ENCODE results near the gene FER.

The FER gene

DNA sequence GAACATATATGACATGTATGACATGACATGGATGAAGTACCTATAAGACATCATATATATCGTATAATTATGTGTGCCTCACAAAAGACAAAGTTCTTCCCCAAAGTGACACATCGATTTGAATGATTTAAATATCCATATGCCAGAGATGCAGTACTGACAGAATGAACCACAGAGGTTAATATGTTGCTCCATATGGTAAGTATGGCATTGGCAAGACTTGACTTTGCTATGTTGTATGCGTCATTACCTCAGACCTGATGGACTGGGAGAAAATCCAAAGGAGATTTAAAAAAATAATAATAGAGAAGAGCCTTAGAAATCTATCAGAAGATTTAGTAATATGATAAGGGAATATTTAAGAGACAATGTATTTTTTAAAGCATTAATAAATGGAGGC, 398.9 kb downstream of the FER start:
- Histone ChIP-seq H3K36me3 (ENCODE audit: control insufficient read depth in 2 of 2, insufficient read depth in 2 of 2, low read length in 2 of 2) (no peaks in the 10 kb centered on the region), H3K9me3 (ENCODE audit: control insufficient read depth in 2 of 2, low read length in 2 of 2) (no peaks in the 10 kb centered on the region), H3K27ac (ENCODE audit: low read length) (no peak overlapping the region), H3K27me3 (ENCODE audit: control insufficient read depth in 1 of 2, insufficient read depth in 2 of 2, low read length in 2 of 2) (no peaks in the 10 kb centered on the region), H3K4me1 (ENCODE audit: control insufficient read depth, insufficient read depth, low read length) (no peaks in the 10 kb centered on the region), H3K9ac (ENCODE audit: low read length in 2 of 2) (no peak overlapping the region), H3K4me3 (ENCODE audit: low read length in 2 of 2) (no peak overlapping the region)

DNA sequence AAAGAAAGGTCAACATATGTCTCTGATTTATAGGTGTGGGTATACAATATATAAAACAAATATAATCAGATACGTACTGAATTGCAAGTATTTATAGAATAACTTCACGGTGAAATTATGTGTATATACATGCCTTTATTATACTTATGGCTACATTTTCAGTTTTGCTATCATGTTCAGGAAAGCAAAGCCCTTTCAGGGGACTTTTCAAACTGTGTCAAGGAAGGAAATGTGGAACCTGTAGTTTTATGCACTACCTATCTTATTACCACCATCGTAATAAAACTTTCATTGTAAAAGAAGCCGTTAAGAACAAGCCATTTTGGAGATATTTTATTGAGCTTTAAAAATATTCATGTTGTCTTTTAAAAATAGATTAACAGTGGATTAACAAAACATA, 404.9 kb downstream of the FER start:
- Histone ChIP-seq H3K27ac (ENCODE audit: low read length) (no peak overlapping the region), H3K9ac (ENCODE audit: low read length in 2 of 2) (no peak overlapping the region), H3K4me3 (ENCODE audit: low read length in 2 of 2) (no peak overlapping the region), H3K27me3 (ENCODE audit: control insufficient read depth in 1 of 2, insufficient read depth in 2 of 2, low read length in 2 of 2) (no peaks in the 10 kb centered on the region), H3K4me1 (ENCODE audit: control insufficient read depth, insufficient read depth, low read length) (no peaks in the 10 kb centered on the region), H3K36me3 (ENCODE audit: control insufficient read depth in 2 of 2, insufficient read depth in 2 of 2, low read length in 2 of 2) (no peaks in the 10 kb centered on the region), H3K9me3 (ENCODE audit: control insufficient read depth in 2 of 2, low read length in 2 of 2) (no peaks in the 10 kb centered on the region)

- H3K4me1 ChIP-seq (ENCODE audit: control insufficient read depth, insufficient read depth, low read length), result no peaks in the 10 kb centered on the region
- no peaks in the 10 kb centered on the region for H3K9me3 ChIP-seq (ENCODE audit: control insufficient read depth in 2 of 2, low read length in 2 of 2)
- no peak overlapping the region for H3K9ac ChIP-seq (ENCODE audit: low read length in 2 of 2)
- H3K36me3 ChIP-seq (ENCODE audit: control insufficient read depth in 2 of 2, insufficient read depth in 2 of 2, low read length in 2 of 2), result no peaks in the 10 kb centered on the region
- no peak overlapping the region for H3K4me3 ChIP-seq (ENCODE audit: low read length in 2 of 2)
- no peaks in the 10 kb centered on the region for H3K27me3 ChIP-seq (ENCODE audit: control insufficient read depth in 1 of 2, insufficient read depth in 2 of 2, low read length in 2 of 2)
- H3K27ac ChIP-seq (ENCODE audit: low read length), result no peak overlapping the region
Observed at GRCh38 chr5:109155625-109156024, 407.9 kb downstream of the FER start.

DNA sequence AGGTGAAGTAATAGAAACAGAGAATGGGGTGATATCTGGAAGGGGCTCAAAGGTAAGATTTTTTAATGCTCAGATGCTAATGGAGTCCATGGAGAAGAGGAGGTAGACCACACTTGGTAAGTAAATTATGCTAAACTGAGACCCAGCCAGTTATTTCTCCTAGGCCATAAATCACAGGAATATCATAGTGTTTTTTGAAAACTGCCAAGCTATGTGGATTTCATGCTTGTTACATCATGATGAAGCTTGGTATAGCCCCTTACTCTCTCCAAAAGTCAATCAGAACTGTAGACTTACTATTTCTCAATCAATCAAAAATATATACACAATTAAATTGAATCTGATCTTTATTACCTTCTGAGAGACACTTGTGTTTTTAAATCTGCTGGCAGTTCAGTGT, 409.2 kb downstream of the FER start:
- Histone ChIP-seq H3K9ac (ENCODE audit: low read length in 2 of 2) (no peak overlapping the region), H3K27ac (ENCODE audit: low read length) (no peak overlapping the region), H3K9me3 (ENCODE audit: control insufficient read depth in 2 of 2, low read length in 2 of 2) (no peaks in the 10 kb centered on the region), H3K4me3 (ENCODE audit: low read length in 2 of 2) (no peak overlapping the region), H3K36me3 (ENCODE audit: control insufficient read depth in 2 of 2, insufficient read depth in 2 of 2, low read length in 2 of 2) (no peaks in the 10 kb centered on the region), H3K4me1 (ENCODE audit: control insufficient read depth, insufficient read depth, low read length) (no peaks in the 10 kb centered on the region), H3K27me3 (ENCODE audit: control insufficient read depth in 1 of 2, insufficient read depth in 2 of 2, low read length in 2 of 2) (no peaks in the 10 kb centered on the region)

DNA sequence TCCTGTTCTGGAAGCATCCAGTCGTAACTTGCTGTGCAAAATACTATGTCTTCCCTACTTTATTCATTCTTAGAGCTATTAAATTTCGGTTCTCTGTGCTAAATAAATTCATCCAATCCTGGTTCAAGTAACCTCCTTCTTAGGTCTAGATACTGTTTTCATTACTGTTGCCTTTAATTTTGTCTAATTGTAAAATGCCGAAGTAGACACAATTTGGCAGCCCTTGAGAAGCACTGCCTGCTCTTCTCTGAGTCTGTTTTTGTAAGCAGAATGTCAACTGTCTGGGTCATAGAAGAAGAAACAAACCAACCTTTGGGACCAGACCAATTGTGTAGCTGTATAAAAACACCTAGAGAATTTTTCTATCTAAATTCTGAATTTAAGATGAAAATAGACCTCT, 412.8 kb downstream of the FER start:
- Histone ChIP-seq H3K9ac (ENCODE audit: low read length in 2 of 2) (no peak overlapping the region), H3K27me3 (ENCODE audit: control insufficient read depth in 1 of 2, insufficient read depth in 2 of 2, low read length in 2 of 2) (no peaks in the 10 kb centered on the region), H3K27ac (ENCODE audit: low read length) (no peak overlapping the region), H3K9me3 (ENCODE audit: control insufficient read depth in 2 of 2, low read length in 2 of 2) (no peaks in the 10 kb centered on the region), H3K36me3 (ENCODE audit: control insufficient read depth in 2 of 2, insufficient read depth in 2 of 2, low read length in 2 of 2) (no peaks in the 10 kb centered on the region), H3K4me3 (ENCODE audit: low read length in 2 of 2) (no peak overlapping the region), H3K4me1 (ENCODE audit: control insufficient read depth, insufficient read depth, low read length) (no peaks in the 10 kb centered on the region)

- Histone ChIP-seq H3K36me3 (ENCODE audit: control insufficient read depth in 2 of 2, insufficient read depth in 2 of 2, low read length in 2 of 2) (no peaks in the 10 kb centered on the region), H3K4me1 (ENCODE audit: control insufficient read depth, insufficient read depth, low read length) (no peaks in the 10 kb centered on the region)
Observed at GRCh38 chr5:109161914-109162683, 414.4 kb downstream of the FER start.

GRCh38 chr5:109163336-109163735, 415.6 kb downstream of the FER start:
- Histone ChIP-seq H3K9ac (ENCODE audit: low read length in 2 of 2) (no peak overlapping the region), H3K4me1 (ENCODE audit: control insufficient read depth, insufficient read depth, low read length) (no peaks in the 10 kb centered on the region), H3K4me3 (ENCODE audit: low read length in 2 of 2) (no peak overlapping the region), H3K36me3 (ENCODE audit: control insufficient read depth in 2 of 2, insufficient read depth in 2 of 2, low read length in 2 of 2) (no peaks in the 10 kb centered on the region), H3K27me3 (ENCODE audit: control insufficient read depth in 1 of 2, insufficient read depth in 2 of 2, low read length in 2 of 2) (no peaks in the 10 kb centered on the region), H3K9me3 (ENCODE audit: control insufficient read depth in 2 of 2, low read length in 2 of 2) (no peaks in the 10 kb centered on the region), H3K27ac (ENCODE audit: low read length) (no peak overlapping the region)

More at GRCh38 chr5:109161914-109162683, 414.4 kb downstream of the FER start:
- Histone ChIP-seq H3K9me3 (ENCODE audit: control insufficient read depth in 2 of 2, low read length in 2 of 2) (no peaks in the 10 kb centered on the region), H3K9ac (ENCODE audit: low read length in 2 of 2) (no peak overlapping the region), H3K27me3 (ENCODE audit: control insufficient read depth in 1 of 2, insufficient read depth in 2 of 2, low read length in 2 of 2) (no peaks in the 10 kb centered on the region), H3K27ac (ENCODE audit: low read length) (no peak overlapping the region), H3K4me3 (ENCODE audit: low read length in 2 of 2) (no peak overlapping the region)

DNA sequence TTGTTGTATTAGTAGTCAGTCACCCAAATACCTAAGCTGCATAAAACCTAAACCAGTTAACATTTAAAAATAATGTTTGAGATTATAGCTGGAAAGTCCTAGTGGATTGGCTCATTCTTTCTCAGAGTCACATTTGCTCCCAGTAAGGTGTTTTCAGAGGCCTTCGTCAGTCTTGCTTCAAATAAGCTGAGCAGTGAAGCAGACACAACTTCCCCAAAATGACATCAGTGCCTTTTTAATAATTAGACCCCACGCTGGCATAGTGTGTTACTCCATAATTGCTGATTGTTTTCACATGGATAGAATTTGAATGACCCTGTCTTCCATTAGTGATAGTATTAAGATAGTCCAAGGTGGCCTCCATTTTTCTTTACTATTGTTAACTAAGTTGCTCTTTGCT, 416.3 kb downstream of the FER start:
- Histone ChIP-seq H3K4me1 (ENCODE audit: control insufficient read depth, insufficient read depth, low read length) (no peaks in the 10 kb centered on the region), H3K27me3 (ENCODE audit: control insufficient read depth in 1 of 2, insufficient read depth in 2 of 2, low read length in 2 of 2) (no peaks in the 10 kb centered on the region), H3K27ac (ENCODE audit: low read length) (no peak overlapping the region), H3K9me3 (ENCODE audit: control insufficient read depth in 2 of 2, low read length in 2 of 2) (no peaks in the 10 kb centered on the region), H3K4me3 (ENCODE audit: low read length in 2 of 2) (no peak overlapping the region), H3K36me3 (ENCODE audit: control insufficient read depth in 2 of 2, insufficient read depth in 2 of 2, low read length in 2 of 2) (no peaks in the 10 kb centered on the region), H3K9ac (ENCODE audit: low read length in 2 of 2) (no peak overlapping the region)

DNA sequence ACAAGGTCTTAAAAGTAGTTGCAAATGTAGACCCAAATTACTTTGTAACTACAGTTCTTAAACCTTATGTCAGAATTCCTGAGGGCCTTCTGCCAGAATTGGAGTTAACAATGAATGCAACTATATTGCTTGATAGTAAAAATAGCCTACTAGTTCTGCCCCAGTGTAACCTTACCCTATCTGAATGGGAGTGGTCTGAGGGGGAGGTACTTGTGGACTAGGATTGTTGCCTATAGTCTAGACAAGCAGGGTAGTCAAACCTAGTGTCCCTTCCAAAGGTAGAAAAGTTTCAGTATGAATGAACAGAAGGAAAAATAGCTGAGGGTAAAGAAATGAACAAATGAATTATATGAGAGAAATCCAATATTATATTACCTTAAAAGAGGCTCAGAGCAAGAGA, 419.9 kb downstream of the FER start:
- H3K9me3 ChIP-seq (ENCODE audit: control insufficient read depth in 2 of 2, low read length in 2 of 2), result no peaks in the 10 kb centered on the region
- H3K4me3 ChIP-seq (ENCODE audit: low read length in 2 of 2), result no peak overlapping the region
- no peaks in the 10 kb centered on the region for H3K4me1 ChIP-seq (ENCODE audit: control insufficient read depth, insufficient read depth, low read length)
- no peak overlapping the region for H3K27ac ChIP-seq (ENCODE audit: low read length)
- H3K27me3 ChIP-seq (ENCODE audit: control insufficient read depth in 1 of 2, insufficient read depth in 2 of 2, low read length in 2 of 2), result no peaks in the 10 kb centered on the region
- no peaks in the 10 kb centered on the region for H3K36me3 ChIP-seq (ENCODE audit: control insufficient read depth in 2 of 2, insufficient read depth in 2 of 2, low read length in 2 of 2)
- no peak overlapping the region for H3K9ac ChIP-seq (ENCODE audit: low read length in 2 of 2)

- H3K27me3 ChIP-seq (ENCODE audit: control insufficient read depth in 1 of 2, insufficient read depth in 2 of 2, low read length in 2 of 2), result no peaks in the 10 kb centered on the region
- H3K4me3 ChIP-seq (ENCODE audit: low read length in 2 of 2), result no peak overlapping the region
Observed at GRCh38 chr5:109168151-109168550, 420.5 kb downstream of the FER start.

GRCh38 chr5:109170629-109171350, 423.1 kb downstream of the FER start:
- Histone ChIP-seq H3K27ac (ENCODE audit: low read length) (no peak overlapping the region), H3K36me3 (ENCODE audit: control insufficient read depth in 2 of 2, insufficient read depth in 2 of 2, low read length in 2 of 2) (no peaks in the 10 kb centered on the region), H3K4me3 (ENCODE audit: low read length in 2 of 2) (no peak overlapping the region), H3K9me3 (ENCODE audit: control insufficient read depth in 2 of 2, low read length in 2 of 2) (no peaks in the 10 kb centered on the region), H3K4me1 (ENCODE audit: control insufficient read depth, insufficient read depth, low read length) (no peaks in the 10 kb centered on the region), H3K9ac (ENCODE audit: low read length in 2 of 2) (no peak overlapping the region), H3K27me3 (ENCODE audit: control insufficient read depth in 1 of 2, insufficient read depth in 2 of 2, low read length in 2 of 2) (no peaks in the 10 kb centered on the region)

More at GRCh38 chr5:109168151-109168550, 420.5 kb downstream of the FER start:
- no peak overlapping the region for H3K9ac ChIP-seq (ENCODE audit: low read length in 2 of 2)
- H3K27ac ChIP-seq (ENCODE audit: low read length), result no peak overlapping the region
- no peaks in the 10 kb centered on the region for H3K4me1 ChIP-seq (ENCODE audit: control insufficient read depth, insufficient read depth, low read length)
- H3K36me3 ChIP-seq (ENCODE audit: control insufficient read depth in 2 of 2, insufficient read depth in 2 of 2, low read length in 2 of 2), result no peaks in the 10 kb centered on the region
- no peaks in the 10 kb centered on the region for H3K9me3 ChIP-seq (ENCODE audit: control insufficient read depth in 2 of 2, low read length in 2 of 2)

All from stomach smooth muscle (tissue), 2 donors.